Progenitor cell of endocrine pancreas (in vitro differentiated cells): Measurements from ENCODE around the gene PSRC1. TPM values are rescaled to one million over a fixed set of nuclear protein-coding genes. Genes with fewer than 3 reads are reported as not detected.

Experiments used
- DNase-seq: peaks from one replicate; pipeline ENCODE4 v3.0.0; 2021; ENCODE audit warnings: low spot score; ENCODE audit not compliant: unreplicated experiment
- H3K27ac Mint-ChIP-seq: 2 replicates; pipeline ENCODE4 v1.8.0; 2021; ENCODE audit warnings: mild to moderate bottlenecking, moderate library complexity, mixed read lengths
- H3K27me3 Mint-ChIP-seq: 2 replicates; pipeline ENCODE4 v1.8.0; 2021; ENCODE audit warnings: mixed read lengths
- H3K36me3 Mint-ChIP-seq: 2 replicates; pipeline ENCODE4 v1.8.0; 2022; ENCODE audit warnings: mixed read lengths; ENCODE audit not compliant: insufficient read depth
- H3K4me1 Mint-ChIP-seq: 2 replicates; pipeline ENCODE4 v1.8.0; 2021; ENCODE audit warnings: low read depth, mixed read lengths
- H3K4me3 Mint-ChIP-seq: 2 replicates; pipeline ENCODE4 v1.8.0; 2021; ENCODE audit warnings: low read depth, mild to moderate bottlenecking, moderate library complexity, mixed read lengths
- H3K9me3 Mint-ChIP-seq: 2 replicates; pipeline ENCODE4 v1.8.0; 2021; ENCODE audit warnings: low read depth, mixed read lengths
- total RNA-seq: library from RNA; stranded (reverse); gene quantifications from 2 replicates; pipeline ENCODE4 v1.2.1, GENCODE V29; 2021
- TF ChIP-seq, protein P1 (sequence below): fragments of 200-600 bp; sonication (generic); IDR thresholded peaks from one replicate; pipeline ENCODE4 v1.5.0; 2021; ENCODE audit warnings: antibody characterized with exemption, mild to moderate bottlenecking; ENCODE audit not compliant: unreplicated experiment

The PSRC1 gene
- total RNA-seq, 1 donor from 2014 or later: 29.4 TPM

GRCh38 chr1:109267743-109268300, 15.1 kb downstream of the PSRC1 start:
- H3K27me3 Mint-ChIP-seq: no peaks in the 10 kb centered on the region
- peaks cover 16% of the 10 kb centered on the region for H3K36me3 Mint-ChIP-seq
- no peak for DNase-seq
- TF ChIP-seq, protein P1, sequence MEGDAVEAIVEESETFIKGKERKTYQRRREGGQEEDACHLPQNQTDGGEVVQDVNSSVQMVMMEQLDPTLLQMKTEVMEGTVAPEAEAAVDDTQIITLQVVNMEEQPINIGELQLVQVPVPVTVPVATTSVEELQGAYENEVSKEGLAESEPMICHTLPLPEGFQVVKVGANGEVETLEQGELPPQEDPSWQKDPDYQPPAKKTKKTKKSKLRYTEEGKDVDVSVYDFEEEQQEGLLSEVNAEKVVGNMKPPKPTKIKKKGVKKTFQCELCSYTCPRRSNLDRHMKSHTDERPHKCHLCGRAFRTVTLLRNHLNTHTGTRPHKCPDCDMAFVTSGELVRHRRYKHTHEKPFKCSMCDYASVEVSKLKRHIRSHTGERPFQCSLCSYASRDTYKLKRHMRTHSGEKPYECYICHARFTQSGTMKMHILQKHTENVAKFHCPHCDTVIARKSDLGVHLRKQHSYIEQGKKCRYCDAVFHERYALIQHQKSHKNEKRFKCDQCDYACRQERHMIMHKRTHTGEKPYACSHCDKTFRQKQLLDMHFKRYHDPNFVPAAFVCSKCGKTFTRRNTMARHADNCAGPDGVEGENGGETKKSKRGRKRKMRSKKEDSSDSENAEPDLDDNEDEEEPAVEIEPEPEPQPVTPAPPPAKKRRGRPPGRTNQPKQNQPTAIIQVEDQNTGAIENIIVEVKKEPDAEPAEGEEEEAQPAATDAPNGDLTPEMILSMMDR: no peak
- no peaks in the 10 kb centered on the region for H3K4me1 Mint-ChIP-seq
- no peak overlapping the region for H3K4me3 Mint-ChIP-seq
- peak overlapping the region; percentile 49 for H3K27ac Mint-ChIP-seq
- no peaks in the 10 kb centered on the region for H3K9me3 Mint-ChIP-seq

DNA sequence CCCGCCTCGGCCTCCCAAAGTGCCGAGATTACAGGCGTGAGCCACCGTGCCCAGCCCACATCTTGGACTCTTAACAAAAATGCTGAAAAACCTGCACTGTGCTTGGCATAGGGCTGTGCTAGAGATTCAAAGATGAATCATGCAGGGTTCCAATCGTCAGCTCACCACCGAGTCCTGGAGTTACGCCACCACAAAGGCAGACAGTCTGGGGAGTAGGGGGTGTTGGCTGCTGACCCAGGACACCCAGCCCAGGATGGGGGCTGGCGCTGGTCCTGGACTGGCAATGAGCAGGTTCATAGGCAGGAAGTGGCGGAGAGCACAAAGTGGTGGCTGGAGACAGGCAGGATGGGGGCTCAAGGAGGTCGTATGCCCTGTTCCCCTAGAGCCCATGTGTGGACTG, 16.0 kb downstream of the PSRC1 start:
- TF ChIP-seq, protein P1: no peak
- Mint-ChIP-seq H3K9me3 (no peaks in the 10 kb centered on the region), H3K36me3 (peaks cover 16% of the 10 kb centered on the region), H3K27ac (no peak overlapping the region), H3K4me1 (no peaks in the 10 kb centered on the region), H3K27me3 (no peaks in the 10 kb centered on the region), H3K4me3 (no peak overlapping the region)
- DNase-seq: no peak

DNA sequence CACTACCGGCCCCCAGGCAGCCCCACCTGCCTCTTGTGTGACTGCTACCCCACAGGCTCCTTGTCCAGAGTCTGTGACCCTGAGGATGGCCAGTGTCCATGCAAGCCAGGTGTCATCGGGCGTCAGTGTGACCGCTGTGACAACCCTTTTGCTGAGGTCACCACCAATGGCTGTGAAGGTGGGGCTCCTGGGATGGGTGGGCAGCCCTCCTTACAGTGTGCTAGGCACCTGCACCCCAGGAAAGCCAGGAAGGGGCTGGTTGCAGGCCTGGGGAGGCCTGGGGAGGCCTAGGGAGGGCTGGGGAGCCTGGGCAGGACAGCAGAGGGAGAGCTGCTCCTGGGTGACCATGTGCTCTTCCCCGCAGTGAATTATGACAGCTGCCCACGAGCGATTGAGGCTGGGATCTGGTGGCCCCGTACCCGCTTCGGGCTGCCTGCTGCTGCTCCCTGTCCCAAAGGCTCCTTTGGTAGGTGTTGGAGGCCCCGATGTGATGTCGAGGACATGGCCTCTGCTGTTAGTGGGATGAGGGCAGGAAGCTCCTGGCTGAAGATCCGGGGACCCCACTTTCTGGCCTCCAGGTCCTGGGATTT, 17.1 kb downstream of the PSRC1 start:
- TF ChIP-seq, protein P1: no peak
- no peak overlapping the region for H3K27ac Mint-ChIP-seq
- no peak overlapping the region for H3K4me3 Mint-ChIP-seq
- no peaks in the 10 kb centered on the region for H3K4me1 Mint-ChIP-seq
- no peaks in the 10 kb centered on the region for H3K9me3 Mint-ChIP-seq
- H3K27me3 Mint-ChIP-seq: no peaks in the 10 kb centered on the region
- H3K36me3 Mint-ChIP-seq: peaks cover 11% of the 10 kb centered on the region
- DNase-seq: no peak

- Mint-ChIP-seq H3K4me1 (no peaks in the 10 kb centered on the region), H3K27me3 (no peaks in the 10 kb centered on the region), H3K27ac (no peak overlapping the region), H3K4me3 (no peak overlapping the region), H3K9me3 (no peaks in the 10 kb centered on the region), H3K36me3 (peaks cover 9% of the 10 kb centered on the region)
- TF ChIP-seq, protein P1: no peak
- DNase-seq: no peak
Observed at GRCh38 chr1:109265016-109265415, 17.9 kb downstream of the PSRC1 start.

- H3K9me3 Mint-ChIP-seq: no peaks in the 10 kb centered on the region
- H3K4me3 Mint-ChIP-seq: no peak overlapping the region
- peaks cover 8% of the 10 kb centered on the region for H3K36me3 Mint-ChIP-seq
- DNase-seq: no peak
- no peak overlapping the region for H3K27ac Mint-ChIP-seq
- TF ChIP-seq, protein P1: no peak
- H3K4me1 Mint-ChIP-seq: peaks cover 2% of the 10 kb centered on the region
- H3K27me3 Mint-ChIP-seq: no peaks in the 10 kb centered on the region
Observed at GRCh38 chr1:109264379-109264755, 18.6 kb downstream of the PSRC1 start.
